K562 (cell line): Measurements from ENCODE around the gene RYR1. TPM values are rescaled to one million over a fixed set of nuclear protein-coding genes. Genes with fewer than 3 reads are reported as not detected.

Experiments used
- ARNT ChIP-seq, 2 experiments: fragments of 450-650 bp; IDR thresholded peaks; 2 replicates each; pipeline ENCODE4 v1.6.1; 2016; ENCODE audit warnings: mild to moderate bottlenecking in 1 of 2
- EGR1 ChIP-seq: fragments of 450-650 bp; conservative IDR thresholded peaks from 2 replicates; pipeline ENCODE4 v1.6.1; 2017; ENCODE audit warnings: mild to moderate bottlenecking
- EP300 ChIP-seq: IDR thresholded peaks from 2 replicates; pipeline ENCODE4 v1.6.1; 2012; ENCODE audit warnings: low read length, improper control_type of control experiment
- EWSR1 ChIP-seq: fragments of 450-650 bp; IDR thresholded peaks from 2 replicates; pipeline ENCODE4 v1.6.1; 2018; ENCODE audit warnings: borderline replicate concordance, mild to moderate bottlenecking, low read depth, moderate library complexity; ENCODE audit not compliant: partially characterized antibody
- FOXO4 ChIP-seq: fragments of 450-650 bp; formaldehyde crosslinking; IDR thresholded peaks from 2 replicates; pipeline ENCODE4 v1.4.0; 2020; ENCODE audit warnings: mild to moderate bottlenecking, moderate library complexity
- MCM3 ChIP-seq: fragments of 450-650 bp; IDR thresholded peaks from 2 replicates; pipeline ENCODE4 v1.6.1; 2016
- MLX ChIP-seq, 2 experiments: fragments of 450-650 bp in 1 of 2; sonication (generic) in 1 of 2; formaldehyde crosslinking; conservative IDR thresholded peaks; 2 replicates each; pipeline versions ENCODE4 v1.4.0 to v1.8.1; 2020 to 2022; ENCODE audit warnings: mild to moderate bottlenecking in 1 of 2, missing genetic modification reagents in 1 of 2
- NCOA2 ChIP-seq, 2 experiments: fragments of 450-650 bp; IDR thresholded peaks; 2 replicates each; pipeline ENCODE4 v1.6.1; 2018; ENCODE audit warnings: mild to moderate bottlenecking in 2 of 2, moderate library complexity in 1 of 2; ENCODE audit not compliant: partially characterized antibody in 2 of 2
- NFE2L1 ChIP-seq: fragments of 450-650 bp; IDR thresholded peaks from 2 replicates; pipeline ENCODE4 v1.6.1; 2016; ENCODE audit warnings: missing genetic modification characterization, low read depth, mild to moderate bottlenecking, missing compliant biosample characterization, moderate library complexity, borderline replicate concordance
- NR2C2 ChIP-seq, 2 experiments: fragments of 200-800 bp in 1 of 2; sonication (Bioruptor generic) in 1 of 2; sonication (generic) in 1 of 2; formaldehyde crosslinking in 1 of 2; IDR thresholded peaks; 2 replicates each; pipeline versions ENCODE4 v1.6.1 to v1.8.0; 2016 to 2022; ENCODE audit warnings: mild to moderate bottlenecking in 1 of 2, missing compliant biosample characterization in 1 of 2, missing genetic modification characterization in 1 of 2, missing genetic modification reagents in 1 of 2
- POLR2A ChIP-seq: fragments of 450-650 bp; conservative IDR thresholded peaks from 2 replicates; pipeline ENCODE4 v1.6.1; 2016
- SIN3A ChIP-seq, 2 experiments: fragments of 150-350 bp in 1 of 2; IDR thresholded peaks; 2 replicates each; pipeline ENCODE4 v1.6.1; 2011 to 2016; ENCODE audit warnings: borderline replicate concordance in 2 of 2, low read depth in 2 of 2, low read length in 2 of 2, mild to moderate bottlenecking in 2 of 2, moderate library complexity in 2 of 2; ENCODE audit not compliant: control insufficient read depth in 1 of 2
- SMARCA5 ChIP-seq: fragments of 450-650 bp; IDR thresholded peaks from 2 replicates; pipeline ENCODE4 v1.6.1; 2016
- SNAPC5 ChIP-seq: fragments of 250-450 bp; sonication (Bioruptor Pico); IDR thresholded peaks from 2 replicates; pipeline ENCODE4 v1.8.0; 2021; ENCODE audit warnings: moderate library complexity, mild to moderate bottlenecking, inconsistent platforms
- SUPT5H ChIP-seq: fragments of 450-650 bp; IDR thresholded peaks from 2 replicates; pipeline ENCODE4 v1.6.1; 2016
- TRIM25 ChIP-seq: fragments of 450-650 bp; IDR thresholded peaks from 2 replicates; pipeline ENCODE4 v1.7.0; 2016; ENCODE audit warnings: borderline replicate concordance
- ZBED1 ChIP-seq: IDR thresholded peaks from 2 replicates; pipeline ENCODE4 v1.6.1; 2014
- ZFP36 ChIP-seq: fragments of 150-350 bp; IDR thresholded peaks from 2 replicates; pipeline ENCODE4 v1.6.1; 2018; ENCODE audit warnings: low read length, low read depth; ENCODE audit not compliant: partially characterized antibody
- ZNF133 ChIP-seq: fragments of 250-450 bp; sonication (Bioruptor Pico); IDR thresholded peaks from 2 replicates; pipeline ENCODE4 v1.4.0; 2020; ENCODE audit warnings: mild to moderate bottlenecking
- ZNF311 ChIP-seq: fragments of 250-450 bp; sonication (Bioruptor Pico); IDR thresholded peaks from 2 replicates; pipeline ENCODE4 v1.4.0; 2020; ENCODE audit warnings: mild to moderate bottlenecking, moderate library complexity
- ZNF384 ChIP-seq: IDR thresholded peaks from 2 replicates; pipeline ENCODE4 v1.6.1; 2012; ENCODE audit warnings: low read depth, low read length, improper control_type of control experiment
- ZNF41 ChIP-seq: fragments of 250-450 bp; sonication (Bioruptor Pico); conservative IDR thresholded peaks from 2 replicates; pipeline ENCODE4 v1.4.0; 2020; ENCODE audit warnings: mild to moderate bottlenecking
- ZNF431 ChIP-seq: sonication (generic); formaldehyde crosslinking; IDR thresholded peaks from 2 replicates; pipeline ENCODE4 v1.8.0; 2022; ENCODE audit warnings: mild to moderate bottlenecking, missing genetic modification reagents
- ZNF507 ChIP-seq: conservative IDR thresholded peaks from 2 replicates; pipeline ENCODE4 v1.6.1; 2017; ENCODE audit warnings: missing genetic modification characterization, missing compliant biosample characterization
- polyA plus RNA-seq, 8 experiments: library from polyadenylated mRNA; depleted of rRNA in 4 of 8; stranded (reverse) in 5 of 8; unstranded in 3 of 8; fragments of >200 nt; fragmentation: Nextera tagmentation in 2 of 8; fragmentation: Illumina TruSeq in 1 of 8; extraction: Ambion mirVana in 2 of 8; extraction: Trizol in 1 of 8; gene quantifications; 2 replicates each; pipeline versions ENCODE4 v1.2.1 to v1.2.3, GENCODE V29; 2011 to 2014; ENCODE audit warnings: inconsistent platforms in 1 of 8, missing spikeins in 1 of 8
- total RNA-seq, 7 experiments: library from RNA; depleted of rRNA in 6 of 7; stranded (reverse); fragments of >200 nt in 6 of 7; fragmentation: Illumina TruSeq in 2 of 7; extraction: Trizol in 2 of 7; gene quantifications; 2 replicates each; pipeline versions ENCODE4 v1.2.1 to v1.2.3, GENCODE V29; 2011 to 2021; ENCODE audit warnings: low replicate concordance in 1 of 7

RYR1 gene
- total and polyA plus RNA-seq, 9 of the 15 experiments (the other 6 are each of a cell fraction or from before 2014, with no cell fraction given), result 0.11 to 7.4 (median 3.7) TPM

GRCh38 chr19:38543807-38544568 lies 110.5 kb downstream of the RYR1 start (continued):
- no peak for TF ChIP-seq ZFP36
- peak; percentile 80 for TF ChIP-seq SUPT5H
- peak; percentile 98 for TF ChIP-seq SMARCA5
- TF ChIP-seq ZNF133 (CRISPR knock-in tag), result no peak
- TF ChIP-seq MLX (CRISPR knock-in tag; conservative IDR thresholded peaks at IDR 0.05), result no peak
- TF ChIP-seq MCM3, result no peak
- TF ChIP-seq ZNF311 (CRISPR knock-in tag), result no peak
- 0 out of 2 replicates have a peak, but pooled peaks have one; percentile 57 for TF ChIP-seq TRIM25
- peak; percentile 90 for TF ChIP-seq EP300
- TF ChIP-seq SIN3A (IDR thresholded peaks at IDR 0.05; ENCODE audit: borderline replicate concordance in 2 of 2, control insufficient read depth in 1 of 2, low read depth in 2 of 2, low read length in 2 of 2), result peak in 1 of 2 experiments; percentile 55; a peak in 1 of 4 replicates
- no peak for TF ChIP-seq NCOA2 (IDR thresholded peaks at IDR 0.05; ENCODE audit: partially characterized antibody in 2 of 2)
- peak; percentile 54; the same call in 1 of the 2 replicates for TF ChIP-seq ZNF384
- TF ChIP-seq ARNT (IDR thresholded peaks at IDR 0.05), result peak; percentile 94 to 98
- no peak for TF ChIP-seq NR2C2 (CRISPR knock-in tag; IDR thresholded peaks at IDR 0.05)
- peak; percentile 72 for TF ChIP-seq NR2C2 (tag; IDR thresholded peaks at IDR 0.05)
- TF ChIP-seq ZBED1, result no peak
- TF ChIP-seq ZNF41 (CRISPR knock-in tag), result no peak
- TF ChIP-seq NFE2L1 (tag), result peak; percentile 54; the same call in 1 of the 2 replicates
- TF ChIP-seq POLR2A, result peak; percentile 90
- TF ChIP-seq EGR1, result no peak
- TF ChIP-seq EWSR1, result no peak
- no peak for TF ChIP-seq ZNF431 (CRISPR knock-in tag)
- no peak for TF ChIP-seq SNAPC5
- TF ChIP-seq FOXO4, result no peak
- TF ChIP-seq ZNF507 (tag), result no peak
